Measurements from ENCODE around the gene NLGN4Y. TPM values are rescaled to one million over a fixed set of nuclear protein-coding genes. Genes with fewer than 3 reads are reported as not detected.

The NLGN4Y gene
- total RNA-seq, 4 donors from 2014 or later = not detected

DNA sequence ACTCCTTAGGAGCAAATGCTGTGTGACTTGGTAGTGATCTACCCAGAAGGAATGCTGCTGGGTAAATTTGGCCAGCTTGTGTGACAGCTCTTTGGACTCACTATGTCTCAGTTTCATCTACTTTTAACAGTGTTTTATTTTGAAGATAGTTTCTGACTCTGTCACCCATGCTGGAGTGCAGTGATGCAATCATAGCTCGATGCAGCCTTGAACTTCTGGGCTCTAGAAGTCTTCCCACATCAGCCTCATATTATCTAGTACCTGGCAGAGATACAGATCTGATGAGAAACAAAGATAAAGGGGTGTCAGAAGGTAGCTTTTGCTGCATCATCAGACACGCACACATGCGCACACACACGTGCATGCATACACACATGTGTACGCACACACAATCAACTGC is 19.2 kb downstream of the NLGN4Y start:
- TF ChIP-seq CTCF (IDR thresholded peaks at IDR 0.05) (no peak), POLR2A (IDR thresholded peaks at IDR 0.05) (no peak)
- Histone ChIP-seq H3K27ac (no peak overlapping the region), H3K36me3 (no peaks in the 10 kb centered on the region), H3K9me3 (no peaks in the 10 kb centered on the region), H3K4me1 (no peaks in the 10 kb centered on the region), H3K27me3 (no peaks in the 10 kb centered on the region), H3K4me3 (no peak overlapping the region)
- no peak for DNase-seq
- intact Hi-C loops (cut with DNase I; ENCODE audit: low total_unique reads) = no loop called here

DNA sequence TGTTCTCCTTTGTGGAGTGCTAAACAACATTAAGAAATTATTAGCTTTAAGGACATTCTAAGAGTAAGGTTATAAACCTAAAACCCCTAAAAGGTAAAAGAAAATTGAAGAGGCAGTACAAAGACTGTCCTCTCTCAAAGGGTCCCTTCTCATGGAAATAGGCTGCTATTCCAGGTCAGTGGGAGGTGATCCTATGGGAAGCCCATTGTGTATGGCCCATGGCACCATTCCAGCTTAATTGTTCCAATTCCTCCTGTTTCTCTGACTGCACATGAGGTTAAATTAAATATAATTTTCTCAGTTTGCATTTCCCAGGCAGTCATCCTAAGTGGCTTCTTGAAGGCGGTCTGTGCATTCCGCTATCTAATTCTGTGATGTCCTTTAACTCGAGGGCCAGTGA is 57.0 kb downstream of the NLGN4Y start:
- Histone ChIP-seq H3K36me3 (no peaks in the 10 kb centered on the region), H3K4me1 (no peaks in the 10 kb centered on the region), H3K27ac (no peak overlapping the region), H3K27me3 (no peaks in the 10 kb centered on the region), H3K9me3 (no peaks in the 10 kb centered on the region), H3K4me3 (no peak overlapping the region)
- TF ChIP-seq POLR2A (IDR thresholded peaks at IDR 0.05) = no peak
- DNase-seq = no peak
- intact Hi-C loops (cut with DNase I; ENCODE audit: low total_unique reads) = no loop called here

DNA sequence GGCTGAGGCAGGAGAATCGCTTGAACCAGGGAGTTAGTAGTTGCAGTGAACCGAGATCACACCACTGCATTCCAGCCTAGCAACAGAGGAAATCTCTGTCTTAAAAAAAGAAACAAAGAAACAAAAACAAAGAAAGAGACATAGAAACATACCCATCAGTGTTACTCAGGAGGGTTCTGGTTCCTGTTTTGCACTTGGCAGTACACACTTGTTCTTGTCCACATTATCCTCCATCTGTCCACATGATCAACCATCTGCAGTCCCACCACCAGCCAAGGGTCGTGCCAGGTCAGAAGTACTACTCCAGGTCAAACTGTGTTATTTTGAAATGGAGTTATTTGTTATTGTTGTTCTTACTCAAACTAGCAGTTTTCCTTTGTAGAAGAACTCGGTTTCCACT is 62.4 kb downstream of the NLGN4Y start:
- Histone ChIP-seq H3K36me3 (no peaks in the 10 kb centered on the region), H3K4me3 (no peak overlapping the region), H3K27ac (no peak overlapping the region), H3K4me1 (no peaks in the 10 kb centered on the region), H3K27me3 (no peaks in the 10 kb centered on the region), H3K9me3 (no peaks in the 10 kb centered on the region)
- intact Hi-C loops (cut with DNase I; ENCODE audit: low total_unique reads) = no loop called here
- no peak for DNase-seq
- TF ChIP-seq POLR2A (IDR thresholded peaks at IDR 0.05) = no peak
- no peak for TF ChIP-seq CTCF (IDR thresholded peaks at IDR 0.05)

DNA sequence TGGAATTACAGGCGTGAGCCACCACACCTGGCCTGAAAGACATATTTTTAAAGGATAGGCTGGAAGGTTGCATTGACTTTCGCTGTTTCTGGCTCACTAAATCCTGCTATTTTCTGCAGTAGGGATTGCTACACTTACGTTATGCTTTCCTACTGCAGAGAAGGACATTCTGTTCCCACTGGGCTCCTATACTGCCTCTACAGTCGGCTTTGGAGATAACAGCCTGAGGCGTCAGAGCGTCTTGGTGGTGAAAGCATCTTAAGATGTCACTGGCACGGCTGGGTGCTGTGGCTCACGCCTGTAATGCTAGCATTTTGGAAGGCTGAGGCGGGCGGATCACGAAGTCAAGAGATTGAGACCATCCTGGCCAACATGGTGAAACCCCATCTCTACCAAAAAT is 77.0 kb downstream of the NLGN4Y start:
- H3K4me1 ChIP-seq = no peaks in the 10 kb centered on the region
- DNase-seq = no peak
- no peaks in the 10 kb centered on the region for H3K36me3 ChIP-seq
- intact Hi-C loops (cut with DNase I; ENCODE audit: low total_unique reads) = no loop called here
- no peaks in the 10 kb centered on the region for H3K27me3 ChIP-seq
- no peak overlapping the region for H3K27ac ChIP-seq
- H3K4me3 ChIP-seq = no peak overlapping the region
- no peaks in the 10 kb centered on the region for H3K9me3 ChIP-seq
- TF ChIP-seq CTCF (IDR thresholded peaks at IDR 0.05) (no peak), POLR2A (IDR thresholded peaks at IDR 0.05) (no peak)

- H3K27ac ChIP-seq = no peak overlapping the region
- no peak for DNase-seq
- no peaks in the 10 kb centered on the region for H3K27me3 ChIP-seq
- intact Hi-C loops (cut with DNase I; ENCODE audit: low total_unique reads) = no loop called here
- no peaks in the 10 kb centered on the region for H3K4me1 ChIP-seq
- H3K9me3 ChIP-seq = no peaks in the 10 kb centered on the region
- no peaks in the 10 kb centered on the region for H3K36me3 ChIP-seq
- TF ChIP-seq CTCF (IDR thresholded peaks at IDR 0.05) (no peak), POLR2A (IDR thresholded peaks at IDR 0.05) (no peak)
- H3K4me3 ChIP-seq = no peak overlapping the region
Measured at GRCh38 chrY:14617625-14618024, 93.3 kb downstream of the NLGN4Y start.

DNA sequence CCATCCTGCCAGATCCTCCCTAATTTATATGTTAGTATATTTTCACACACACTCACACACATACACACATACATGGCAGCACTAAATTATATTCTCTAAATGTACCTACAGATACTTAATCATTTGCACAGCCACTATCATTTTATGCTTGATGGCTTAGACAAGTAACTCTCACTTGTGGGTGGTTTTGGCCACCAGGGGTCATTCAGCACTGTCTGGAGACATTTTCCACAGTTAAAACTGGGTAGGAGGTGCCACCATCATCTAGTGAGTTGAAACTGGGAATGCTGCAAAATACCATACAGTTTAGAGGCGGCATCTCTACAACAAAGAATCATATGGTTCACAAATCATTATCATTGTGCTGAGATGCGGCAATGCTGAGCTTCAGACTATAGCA is 94.2 kb downstream of the NLGN4Y start:
- no peaks in the 10 kb centered on the region for H3K4me1 ChIP-seq
- no peaks in the 10 kb centered on the region for H3K9me3 ChIP-seq
- H3K27me3 ChIP-seq = no peaks in the 10 kb centered on the region
- H3K4me3 ChIP-seq = no peak overlapping the region
- H3K36me3 ChIP-seq = no peaks in the 10 kb centered on the region
- intact Hi-C loops (cut with DNase I; ENCODE audit: low total_unique reads) = no loop called here
- no peak overlapping the region for H3K27ac ChIP-seq
- TF ChIP-seq POLR2A (IDR thresholded peaks at IDR 0.05) = no peak
- no peak for TF ChIP-seq CTCF (IDR thresholded peaks at IDR 0.05)
- no peak for DNase-seq
